ENCODE results near the gene DDX25.

The DDX25 gene

DNA sequence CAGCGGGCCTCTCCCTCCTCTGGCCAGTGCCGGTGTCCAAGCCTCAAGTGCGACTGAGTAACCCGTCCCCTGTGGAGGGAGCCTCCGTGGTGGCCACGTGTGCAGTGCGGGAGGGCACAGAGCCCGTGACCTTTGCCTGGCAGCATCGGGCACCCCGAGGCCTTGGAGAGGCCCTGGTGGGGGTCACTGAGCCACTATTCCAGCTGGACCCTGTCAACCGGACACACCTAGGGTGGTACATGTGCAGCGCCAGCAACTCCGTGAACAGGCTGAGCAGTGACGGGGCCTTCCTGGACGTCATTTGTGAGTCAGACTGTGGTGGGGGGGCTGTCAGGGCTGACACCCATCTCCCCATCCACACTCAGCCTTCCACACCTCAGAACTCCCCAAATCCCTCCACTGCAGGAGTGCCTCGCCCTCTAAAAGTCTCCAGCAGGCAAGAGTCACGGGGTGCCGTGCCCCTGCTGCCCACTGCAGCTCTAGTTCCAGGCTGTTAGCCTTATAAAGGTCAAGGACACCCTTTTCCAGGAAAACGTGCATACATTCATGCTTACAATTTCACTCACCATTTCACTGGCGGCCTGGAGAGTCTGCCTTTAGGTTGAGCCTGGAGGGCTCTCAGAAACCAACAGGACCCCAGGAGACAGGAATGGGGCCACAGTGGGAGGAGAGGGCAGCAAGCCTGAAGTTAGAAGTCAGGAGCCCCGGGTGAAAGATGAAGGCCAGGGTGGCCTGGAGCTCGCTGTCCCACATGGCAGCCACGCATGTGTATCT is 44.2 kb downstream of the DDX25 start:
- in situ Hi-C loops (cut with MboI; ENCODE audit: low sequenced_read_pairs) = no loop called here

DNA sequence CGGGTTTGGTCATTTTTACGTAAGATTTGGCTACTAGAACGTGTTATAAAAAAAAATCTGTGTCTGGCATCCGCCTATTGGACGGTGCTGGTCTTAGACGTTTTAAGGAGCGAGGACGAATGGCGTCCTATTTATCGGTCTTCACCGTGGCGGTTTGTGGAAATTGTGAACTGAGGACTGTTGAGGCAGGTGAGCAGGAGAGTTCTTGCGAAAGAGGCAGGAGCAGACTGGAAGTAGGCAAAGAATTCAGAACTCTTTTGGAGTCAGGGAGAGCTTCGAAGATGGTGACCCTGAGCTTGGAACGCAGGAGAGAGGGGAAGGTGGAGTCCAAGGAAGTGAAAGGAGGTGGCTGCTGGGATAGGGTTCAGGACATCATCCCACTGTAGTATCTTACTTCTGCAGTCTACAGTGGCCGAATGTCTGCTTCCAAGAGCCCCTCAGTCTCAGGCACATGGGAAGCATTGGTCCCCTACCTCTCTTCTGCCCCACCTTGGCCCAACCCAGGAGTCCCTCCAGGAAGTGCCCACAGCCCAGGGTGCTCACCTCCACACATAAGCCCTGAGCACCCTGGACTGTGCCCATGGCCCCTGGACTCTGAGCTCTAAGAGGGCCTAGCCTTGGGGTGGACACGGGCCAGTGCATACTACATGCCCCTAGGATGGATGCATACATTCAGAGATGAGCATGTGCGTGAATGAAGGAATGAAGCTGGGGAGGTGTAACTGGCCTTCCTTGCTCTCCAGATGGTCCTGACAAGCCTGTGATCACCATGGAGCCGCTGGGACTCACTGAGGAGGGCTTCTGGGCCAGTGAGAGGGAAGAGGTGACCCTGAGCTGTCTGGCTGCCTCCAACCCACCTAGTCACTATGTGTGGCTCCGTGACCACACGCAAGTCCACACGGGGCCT is 45.2 kb downstream of the DDX25 start:
- in situ Hi-C loops (cut with MboI; ENCODE audit: low sequenced_read_pairs) = no loop called here

DNA sequence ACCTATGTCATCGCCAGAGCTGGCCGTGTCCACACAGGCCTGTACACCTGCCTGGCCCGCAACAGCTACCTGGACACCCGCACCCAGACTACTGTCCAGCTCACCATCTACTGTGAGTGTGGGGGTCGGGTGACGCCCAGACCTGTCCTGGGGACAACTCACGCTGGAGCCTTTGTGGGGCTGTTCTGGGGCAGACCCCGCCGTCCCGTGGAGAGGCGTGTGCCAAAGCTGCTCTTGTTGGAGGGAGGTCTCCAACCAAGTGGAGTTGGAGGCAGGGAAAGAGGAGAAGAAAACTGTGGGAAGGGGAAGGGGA is 45.8 kb downstream of the DDX25 start:
- in situ Hi-C loops (cut with MboI; ENCODE audit: low sequenced_read_pairs) = no loop called here

DNA sequence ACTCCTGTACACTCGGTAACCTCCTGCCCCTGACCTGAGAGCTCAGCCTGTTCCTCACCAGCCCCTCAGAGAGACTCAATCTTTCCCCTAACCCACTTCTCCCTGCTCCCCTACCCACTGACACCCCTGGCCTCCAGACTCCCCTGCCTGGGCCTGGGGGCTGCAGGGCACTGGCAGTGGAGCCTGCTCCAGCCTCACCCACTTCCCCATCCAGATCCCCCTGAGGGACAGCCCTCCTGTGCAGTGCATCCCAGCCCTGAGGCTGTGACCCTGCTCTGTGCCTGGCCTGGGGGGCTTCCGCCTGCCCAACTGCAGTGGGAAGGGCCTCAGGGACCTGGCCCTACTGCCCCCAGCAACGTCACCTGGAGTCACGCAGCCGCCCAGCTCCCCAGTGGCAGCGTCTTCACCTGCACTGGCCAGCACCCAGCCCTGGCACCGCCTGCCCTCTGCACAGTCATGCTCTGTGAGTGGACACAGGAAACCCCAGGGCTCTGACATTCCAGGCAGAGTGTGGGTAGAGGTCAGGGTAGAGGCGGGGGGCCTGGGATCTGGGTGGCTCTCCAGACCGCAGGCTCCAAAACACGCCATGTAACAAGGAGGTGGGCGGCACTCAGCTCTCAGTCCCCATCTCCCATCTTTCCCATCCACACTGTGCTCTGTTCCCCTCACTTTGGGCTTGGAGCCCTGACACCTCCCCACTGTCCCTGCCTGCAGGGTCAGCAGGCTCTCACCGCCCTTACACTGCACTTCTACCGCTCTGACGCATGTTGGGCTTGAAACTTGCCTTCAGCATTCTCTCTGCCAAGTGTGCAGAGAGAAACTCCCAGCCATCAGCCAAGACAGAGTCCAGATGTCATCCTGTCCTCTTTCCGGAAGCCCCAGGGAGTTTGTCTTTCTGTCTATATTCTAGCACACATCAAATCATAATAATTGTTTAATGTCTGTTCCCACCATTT is 46.7 kb downstream of the DDX25 start:
- in situ Hi-C loops (cut with MboI; ENCODE audit: low sequenced_read_pairs) = no loop called here

DNA sequence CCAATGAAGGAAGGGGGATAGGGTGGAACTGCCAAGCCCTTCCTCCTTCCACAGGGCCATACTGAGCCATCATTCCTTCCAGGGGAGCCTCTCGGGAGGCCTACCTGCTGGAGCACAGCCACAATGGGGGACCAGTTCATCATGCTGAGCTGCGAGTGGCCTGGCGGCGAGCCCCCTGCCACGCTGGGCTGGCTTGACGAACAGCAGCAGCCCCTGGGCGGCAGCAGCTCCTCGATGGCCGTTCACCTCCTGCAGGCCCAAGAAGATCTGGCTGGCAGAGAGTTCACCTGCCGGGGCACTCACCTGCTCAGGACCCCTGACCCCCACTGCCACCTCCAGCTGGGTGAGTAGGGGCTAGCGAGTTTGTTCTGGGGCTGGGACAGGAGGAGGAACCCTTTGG is 47.4 kb downstream of the DDX25 start:
- in situ Hi-C loops (cut with MboI; ENCODE audit: low sequenced_read_pairs) = no loop called here

DNA sequence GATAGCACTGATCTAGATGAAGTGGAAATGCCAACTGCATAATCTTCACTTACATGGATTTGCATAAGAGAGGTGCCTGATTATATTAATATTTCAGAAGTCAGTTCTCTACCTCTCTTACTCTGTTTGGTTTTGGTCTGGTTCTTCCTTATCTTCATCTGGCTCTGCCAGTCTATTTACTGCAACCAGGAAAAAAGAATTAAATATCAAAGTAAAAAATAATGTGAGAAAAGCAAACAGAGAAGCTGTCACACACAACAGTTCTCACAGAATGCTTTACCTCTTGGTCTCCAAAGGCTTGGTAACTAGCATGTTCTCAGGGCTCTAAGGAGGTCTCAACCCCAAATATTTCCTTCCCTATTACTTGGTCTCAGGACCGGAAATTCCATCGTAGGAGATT is 48.3 kb downstream of the DDX25 start:
- in situ Hi-C loops (cut with MboI; ENCODE audit: low sequenced_read_pairs) = no loop called here

DNA sequence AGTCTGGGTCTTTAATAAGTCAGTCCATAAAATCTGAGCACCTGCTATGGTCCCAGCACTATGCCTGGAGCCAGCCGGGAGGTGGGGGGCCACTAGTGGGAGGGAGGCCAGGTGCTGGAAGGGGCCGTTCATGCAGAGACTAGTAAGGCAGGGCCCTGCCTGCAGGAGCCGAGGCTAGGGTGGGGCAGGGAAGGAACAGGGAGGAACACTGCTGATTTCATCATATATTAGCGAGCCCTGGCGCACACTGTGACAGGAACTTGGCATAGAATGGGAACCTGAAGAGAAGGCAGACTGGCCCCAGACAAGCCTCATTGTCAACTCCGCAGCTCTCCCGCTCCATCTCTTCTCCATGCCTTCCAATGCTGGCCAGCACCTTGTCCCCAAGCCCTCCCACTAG is 48.7 kb downstream of the DDX25 start:
- in situ Hi-C loops (cut with MboI; ENCODE audit: low sequenced_read_pairs) = no loop called here

DNA sequence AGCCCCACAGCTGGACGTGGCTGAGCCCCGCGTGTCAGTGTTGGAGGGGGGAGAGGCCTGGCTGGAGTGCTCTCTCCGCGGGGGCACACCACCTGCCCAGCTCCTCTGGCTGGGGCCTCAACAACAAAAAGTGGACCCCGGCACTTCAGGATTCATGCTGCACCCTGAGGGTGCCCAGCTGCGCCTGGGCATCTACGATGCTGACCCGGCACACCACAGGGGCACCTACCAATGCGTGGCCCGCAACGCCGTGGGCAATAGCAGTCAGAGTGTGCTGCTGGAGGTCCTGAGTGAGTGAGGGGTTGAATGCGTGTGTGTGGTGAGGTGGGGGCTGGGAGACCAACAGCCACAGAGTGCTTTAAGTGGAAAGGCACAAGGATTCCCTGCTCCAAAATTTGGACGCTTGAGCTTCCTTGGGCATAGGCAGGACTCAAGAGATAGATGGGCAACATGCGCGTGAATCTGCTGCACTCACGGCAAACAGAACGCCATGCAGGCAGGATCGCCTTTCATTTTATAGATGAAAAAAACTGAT is 49.2 kb downstream of the DDX25 start:
- in situ Hi-C loops (cut with MboI; ENCODE audit: low sequenced_read_pairs) = no loop called here

DNA sequence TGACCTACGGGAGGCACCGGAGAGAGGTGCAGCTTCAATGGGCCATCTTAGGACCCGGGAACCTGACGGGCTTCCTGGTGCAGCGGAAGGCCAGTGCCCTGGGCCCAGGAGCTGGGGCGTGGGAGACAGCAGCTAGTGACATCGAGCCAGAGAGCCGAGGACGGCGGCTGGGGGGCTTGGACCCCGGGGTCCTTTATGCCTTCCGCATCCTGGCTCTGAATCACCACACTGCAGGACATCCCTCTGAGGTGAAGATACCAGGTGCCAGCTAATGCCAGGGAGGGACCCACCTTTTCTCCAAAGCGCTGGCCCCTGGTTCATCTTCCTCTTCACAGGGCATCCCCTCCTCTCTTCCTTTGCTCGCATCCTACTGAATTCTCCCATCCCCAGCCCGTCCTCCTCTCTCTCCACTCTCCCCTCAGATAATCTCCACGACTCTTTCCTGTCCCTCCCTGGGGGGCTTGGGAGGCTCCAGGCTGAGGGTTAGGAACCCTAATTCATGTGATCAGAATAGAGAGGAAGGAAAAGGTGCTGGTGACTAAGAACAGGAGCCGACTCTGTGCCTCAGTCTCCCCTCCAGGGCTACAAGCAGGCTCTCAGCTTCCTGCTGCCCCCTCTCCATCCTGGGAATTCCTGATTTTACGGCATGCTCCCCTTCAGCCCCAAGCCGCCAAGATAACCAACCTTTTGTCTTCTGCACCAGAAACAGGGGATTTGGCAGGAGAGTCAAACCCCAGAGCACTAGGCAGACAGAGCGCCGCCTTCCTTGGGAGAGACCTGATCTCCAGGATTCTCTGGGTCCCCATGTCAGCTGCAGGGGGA is 50.0 kb downstream of the DDX25 start:
- in situ Hi-C loops (cut with MboI; ENCODE audit: low sequenced_read_pairs) = no loop called here

DNA sequence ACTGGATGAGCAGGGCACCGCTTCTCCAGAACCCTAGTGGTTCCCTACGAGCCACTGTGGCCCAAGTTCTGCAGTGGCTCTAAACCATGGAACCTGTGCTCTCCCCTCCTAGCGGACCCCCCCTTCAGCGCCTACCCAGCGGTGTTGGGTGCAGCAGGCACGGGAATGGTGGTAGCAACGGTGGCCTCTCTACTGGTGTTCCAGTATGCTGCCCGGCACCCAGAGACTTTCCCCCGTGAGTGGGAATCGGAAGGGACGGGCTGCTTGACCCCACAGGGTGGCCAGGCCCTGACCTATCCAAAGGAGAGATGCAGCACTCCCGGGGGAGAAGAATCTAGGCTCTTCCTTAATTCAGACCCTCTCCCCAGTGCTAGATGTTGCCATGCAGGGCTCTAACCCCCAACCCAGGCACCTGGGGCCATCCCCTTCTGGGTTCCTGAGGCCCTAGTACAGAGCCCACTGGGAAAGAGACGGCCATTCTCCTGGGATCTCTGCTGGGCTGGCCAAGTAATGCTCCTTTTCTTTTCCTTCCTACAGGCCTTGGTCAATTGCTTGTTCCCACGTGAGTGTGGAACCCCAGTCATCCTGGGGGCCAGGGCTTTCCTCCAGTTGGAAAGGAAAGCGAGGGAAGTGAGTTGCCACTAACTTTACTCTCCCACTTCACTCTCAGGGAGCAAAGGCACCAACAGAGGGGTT is 50.8 kb downstream of the DDX25 start:
- in situ Hi-C loops (cut with MboI; ENCODE audit: low sequenced_read_pairs) = no loop called here

DNA sequence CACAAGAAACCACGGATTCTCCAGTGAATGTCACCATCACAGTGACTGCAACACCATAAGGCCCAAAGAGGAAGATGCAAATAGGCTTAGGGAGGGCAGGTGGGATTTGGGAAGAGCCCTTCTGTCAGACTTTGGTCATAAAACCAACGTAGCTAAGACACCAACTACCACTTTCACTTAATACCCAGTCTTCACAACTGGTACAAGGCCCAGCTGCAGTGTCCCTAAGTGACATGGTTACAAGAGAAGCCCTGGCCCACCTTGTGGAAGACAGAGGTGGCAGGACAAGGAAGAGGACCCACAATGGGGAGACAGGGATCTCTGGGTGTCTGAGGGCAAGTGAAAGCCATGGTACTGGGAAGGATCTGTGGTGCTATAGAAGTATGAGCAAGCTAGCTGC is 51.5 kb downstream of the DDX25 start:
- in situ Hi-C loops (cut with MboI; ENCODE audit: low sequenced_read_pairs) = no loop called here

DNA sequence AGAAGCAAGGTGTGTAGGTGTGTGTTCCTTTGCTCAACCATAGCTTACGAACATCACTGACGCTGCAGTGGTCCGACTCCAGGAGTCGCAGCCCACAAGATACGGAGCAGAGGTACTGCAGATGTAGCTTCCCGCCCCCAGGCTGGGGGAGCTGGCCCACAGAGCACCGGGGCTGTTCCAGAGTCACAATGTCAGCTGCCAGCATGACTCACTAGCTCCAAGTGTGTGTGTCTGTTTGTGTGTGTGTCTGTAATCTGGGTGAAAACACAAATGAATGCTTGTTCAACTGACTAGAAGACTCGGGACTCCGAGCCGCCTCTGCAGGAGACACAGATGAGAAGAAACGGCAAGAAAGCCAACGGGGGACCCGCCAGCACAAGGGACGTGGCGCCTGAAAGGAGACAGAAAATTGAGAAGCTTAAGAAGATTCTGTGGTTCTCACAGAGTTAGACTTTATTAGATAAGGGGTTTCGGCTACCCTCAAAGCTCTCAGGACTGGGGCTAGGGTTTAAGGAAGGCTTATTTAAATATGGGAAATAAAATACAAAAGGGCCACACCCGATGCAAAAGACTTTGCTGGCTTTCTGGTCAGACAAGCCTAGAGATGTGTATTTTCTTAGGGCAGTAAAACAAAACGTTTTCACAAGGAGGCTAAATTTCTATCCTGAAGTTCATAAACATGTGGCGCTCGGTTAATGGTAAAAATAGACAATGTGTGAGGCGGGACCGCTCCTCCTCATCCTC is 52.3 kb downstream of the DDX25 start:
- in situ Hi-C loops (cut with MboI; ENCODE audit: low sequenced_read_pairs) = no loop called here

DNA sequence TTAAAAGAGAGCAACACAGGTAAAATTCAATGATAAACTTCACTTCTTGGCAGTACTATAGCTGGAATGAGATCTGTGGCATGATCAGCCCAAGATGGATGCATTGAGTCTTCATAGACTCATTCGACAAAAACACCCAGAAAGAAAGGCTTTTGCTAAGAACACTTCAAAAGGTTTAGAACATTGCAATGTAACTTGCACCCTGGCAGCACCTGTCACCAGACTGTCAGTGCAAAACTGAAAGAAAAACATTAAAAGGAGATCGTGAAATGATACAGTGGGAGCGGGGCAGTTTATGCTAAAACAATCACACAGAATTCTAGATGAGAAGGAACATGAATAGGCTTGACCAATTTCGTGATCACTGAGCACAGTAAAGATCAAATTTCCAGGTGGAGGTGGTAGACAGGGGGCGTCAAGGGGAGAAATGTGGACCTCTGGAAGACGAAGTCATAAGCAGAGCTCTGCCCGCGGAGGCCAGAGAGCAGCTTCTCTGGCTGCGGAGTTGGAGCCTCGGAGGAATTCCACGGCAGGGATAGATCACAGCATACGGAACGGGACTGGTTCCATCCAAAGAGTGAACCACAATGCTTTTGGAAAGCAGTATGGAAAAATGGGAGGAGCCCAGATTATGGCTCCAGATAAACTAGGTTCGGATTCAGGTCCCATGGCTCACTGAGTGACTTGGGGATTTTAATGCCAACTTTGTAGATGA is 53.5 kb downstream of the DDX25 start:
- in situ Hi-C loops (cut with MboI; ENCODE audit: low sequenced_read_pairs) = no loop called here

DNA sequence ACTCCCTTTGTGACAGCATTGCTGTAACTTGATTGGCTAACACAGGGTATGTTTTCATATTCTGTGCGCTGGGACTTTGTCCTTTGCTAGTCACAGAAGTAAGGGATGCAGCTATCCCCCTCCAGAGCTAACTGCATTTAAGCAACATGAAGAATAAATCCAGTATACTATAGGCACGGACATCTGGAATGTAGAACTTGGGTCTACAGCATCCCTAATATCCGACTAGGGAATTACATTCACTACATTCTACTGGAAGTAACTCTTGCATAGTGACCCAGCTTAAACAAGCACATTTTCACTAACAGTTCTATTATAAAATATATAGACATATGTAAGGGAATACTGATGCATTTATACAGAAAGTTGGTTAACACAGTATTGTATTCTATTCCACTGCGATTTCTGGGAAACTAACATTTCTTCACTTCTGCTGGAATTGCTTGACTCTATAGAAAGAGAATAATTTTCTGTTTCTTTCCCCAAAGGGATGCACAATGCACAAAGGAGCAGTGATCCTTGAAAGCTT is 54.6 kb downstream of the DDX25 start:
- in situ Hi-C loops (cut with MboI; ENCODE audit: low sequenced_read_pairs) = no loop called here

DNA sequence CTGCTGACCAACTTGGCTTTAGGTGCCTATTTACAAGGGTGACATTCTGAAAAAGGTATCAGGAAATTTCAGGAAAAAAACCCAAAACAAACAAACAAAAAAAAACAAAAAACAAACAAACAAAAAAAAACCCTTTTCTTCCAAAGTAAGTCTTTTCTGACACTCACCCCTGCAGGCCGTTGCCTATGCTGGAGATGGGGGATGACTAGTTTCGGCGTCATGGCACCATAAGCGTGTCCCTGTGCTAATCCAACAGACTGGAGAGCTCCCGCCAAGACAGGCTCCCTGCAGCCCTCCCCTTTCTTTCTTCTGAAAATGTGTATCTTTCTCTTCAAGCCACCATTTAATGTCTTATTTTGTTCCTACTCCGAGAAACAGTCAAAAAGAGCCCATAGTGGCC is 55.2 kb downstream of the DDX25 start:
- in situ Hi-C loops (cut with MboI; ENCODE audit: low sequenced_read_pairs) = no loop called here

DNA sequence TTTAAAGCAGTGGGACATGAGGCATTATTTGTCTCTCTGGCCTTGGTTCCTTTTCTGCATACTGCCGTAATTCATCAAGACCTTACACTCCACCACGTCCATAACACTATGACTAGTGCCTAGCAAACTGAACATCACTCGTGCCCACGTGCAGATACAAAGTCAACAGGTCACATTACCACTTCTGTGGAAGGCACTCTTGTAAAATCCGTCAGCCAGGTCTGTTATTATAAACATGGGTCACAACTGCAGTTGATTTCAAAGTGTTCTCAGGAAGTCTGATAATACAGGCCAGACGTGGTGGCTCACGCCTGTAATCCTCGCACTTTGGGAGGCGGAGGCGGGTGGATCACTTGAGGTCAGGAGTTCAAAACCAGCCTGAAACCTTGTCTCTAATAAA is 55.6 kb downstream of the DDX25 start:
- in situ Hi-C loops (cut with MboI; ENCODE audit: low sequenced_read_pairs) = no loop called here

DNA sequence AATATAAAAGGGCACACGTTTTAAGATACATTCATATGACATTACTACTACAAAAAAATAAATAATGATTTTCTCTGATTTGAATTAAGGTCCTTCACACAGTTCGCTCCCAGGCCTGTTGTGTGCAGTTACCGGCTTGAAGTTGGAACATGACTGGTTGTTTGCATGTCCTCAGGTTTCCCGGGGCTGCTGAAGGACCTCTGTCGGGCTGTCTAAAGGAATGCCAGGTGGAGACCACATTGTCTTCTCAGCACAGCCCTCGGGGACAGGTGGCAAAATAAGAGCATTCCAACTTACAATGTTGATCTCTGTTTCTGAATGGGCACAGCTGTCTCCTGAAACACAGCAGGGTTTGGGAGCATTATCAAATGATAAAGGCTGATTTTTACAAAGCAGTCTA is 56.5 kb downstream of the DDX25 start:
- in situ Hi-C loops (cut with MboI; ENCODE audit: low sequenced_read_pairs) = no loop called here

DNA sequence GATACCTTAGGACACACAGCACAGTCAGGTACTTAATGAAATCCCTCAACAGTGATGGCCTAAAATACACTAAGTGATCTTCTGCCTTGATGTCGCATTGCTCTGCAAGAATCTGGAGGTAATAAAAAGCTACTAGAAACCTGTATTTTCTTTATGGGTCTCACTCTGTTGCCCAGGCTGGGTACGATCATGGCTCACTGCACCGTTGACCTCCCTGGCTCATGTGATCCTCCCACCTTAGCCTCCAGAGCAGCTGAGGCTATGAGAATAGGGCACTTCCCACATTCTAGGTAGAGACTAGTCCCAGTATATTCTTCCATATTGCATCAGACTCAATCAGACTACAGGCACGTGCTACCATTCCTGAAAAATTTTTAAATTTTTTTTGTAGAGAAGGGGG is 63.2 kb downstream of the DDX25 start:
- in situ Hi-C loops (cut with MboI; ENCODE audit: low sequenced_read_pairs) = no loop called here
